HCT116 (cell line): Measurements from ENCODE around the gene C5orf22. TPM values are rescaled to one million over a fixed set of nuclear protein-coding genes. Genes with fewer than 3 reads are reported as not detected.

Experiments
- ATAC-seq: fragments of 200-7000 bp; cut with Tn5 transposase; 2 replicates; pipeline ENCODE4 v1.9.1; 2020; ENCODE audit warnings: mild to moderate bottlenecking, moderate library complexity
- BruUV-seq: library from RNA; stranded (reverse); fragments of 400-500 nt; replicated peaks from 2 replicates; lab custom pipeline; 2021; lab: Mats Ljungman, UMichigan
- CTCF ChIA-PET: fragments of 300-600 bp; sonication (Branson Sonifier 250); formaldehyde crosslinking; loops from one replicate; lab custom pipeline; 2021; ENCODE audit warnings: antibody characterized with exemption; lab: Charles Lee
- POLR2A ChIA-PET: fragments of 300-600, 350-600 bp; sonication (Branson Sonifier 250); formaldehyde crosslinking; loops from one replicate; lab custom pipeline; 2021; ENCODE audit warnings: antibody characterized with exemption; lab: Charles Lee
- RAD21 ChIA-PET, 2 experiments: fragments of 300-600 bp; sonication (Branson Sonifier 250); formaldehyde crosslinking; loops; one replicate each; lab custom pipeline; 2023; ENCODE audit warnings: low total read pairs in 2 of 2; ENCODE audit not compliant: uncharacterized antibody in 2 of 2, unreplicated experiment in 2 of 2, low non-redundant PET in 1 of 2; lab: Charles Lee
- DNase-seq: peaks from one replicate; pipeline ENCODE4 v3.0.0-alpha.2; 2010; ENCODE audit warnings: low read depth, low spot score
- H2AFZ ChIP-seq: fragments of 200-600 bp; shearing (Covaris generic), sonication (generic); 2 replicates; pipeline ENCODE4 v1.6.1; 2017; ENCODE audit warnings: low read depth, mixed run types, mixed read lengths, antibody characterized with exemption, low read length; ENCODE audit not compliant: poor library complexity, severe bottlenecking
- H3K27ac ChIP-seq: 2 replicates; pipeline ENCODE4 v1.5.1; 2012; ENCODE audit warnings: low read depth, low read length
- H3K27me3 ChIP-seq: fragments of 200-600 bp; sonication (generic); 2 replicates; pipeline ENCODE4 v1.6.1; 2016; ENCODE audit warnings: mixed run types, low read length, mixed read lengths; ENCODE audit not compliant: insufficient read depth
- H3K36me3 ChIP-seq, 2 experiments: fragments of 200-500 bp in 1 of 2; fragments of 200-600 bp in 1 of 2; sonication (Bioruptor generic) in 1 of 2; sonication (generic) in 1 of 2; 2 replicates each; pipeline versions ENCODE4 v1.5.1 to v1.6.1; 2014 to 2016; ENCODE audit warnings: low read length in 2 of 2, inconsistent platforms in 1 of 2, mixed read lengths in 1 of 2, mixed run types in 1 of 2; ENCODE audit not compliant: insufficient read depth in 2 of 2, control insufficient read depth in 1 of 2
- H3K4me1 ChIP-seq, 2 experiments: fragments of 200-600 bp in 1 of 2; sonication (generic) in 1 of 2; 2 replicates each; pipeline versions ENCODE4 v1.5.1 to v1.6.1; 2012 to 2017; ENCODE audit warnings: low read length in 2 of 2, inconsistent platforms in 1 of 2, mild to moderate bottlenecking in 1 of 2, mixed read lengths in 1 of 2, mixed run types in 1 of 2, moderate library complexity in 1 of 2; ENCODE audit not compliant: insufficient read depth in 2 of 2, control insufficient read depth in 1 of 2
- H3K4me2 ChIP-seq: fragments of 200-600 bp; sonication (generic); 2 replicates; pipeline ENCODE4 v1.6.1; 2017; ENCODE audit warnings: mixed run types, low read length, mixed read lengths
- H3K4me3 ChIP-seq, 2 experiments: fragments of 200-600 bp in 1 of 2; sonication (generic) in 1 of 2; replicated peaks in 1 of 2; 2 replicates each; pipeline ENCODE4 v1.5.1; 2011 to 2016; ENCODE audit warnings: low read length in 2 of 2, control low read depth in 1 of 2, low read depth in 1 of 2, mild to moderate bottlenecking in 1 of 2, mixed read lengths in 1 of 2, mixed run types in 1 of 2
- H3K79me2 ChIP-seq: fragments of 200-600 bp; sonication (generic); 2 replicates; pipeline ENCODE4 v1.6.1; 2017; ENCODE audit warnings: mild to moderate bottlenecking, mixed run types, low read length, moderate library complexity, mixed read lengths; ENCODE audit not compliant: insufficient read depth
- H3K9ac ChIP-seq: fragments of 200-600 bp; sonication (generic); 2 replicates; pipeline ENCODE4 v1.6.1; 2016; ENCODE audit warnings: low read length, mixed read lengths
- H3K9me2 ChIP-seq: fragments of 200-600 bp; sonication (generic), shearing (Covaris generic); 2 replicates; pipeline ENCODE4 v1.6.1; 2017; ENCODE audit warnings: mixed run types, mild to moderate bottlenecking, moderate library complexity; ENCODE audit not compliant: insufficient read depth
- H3K9me3 ChIP-seq, 2 experiments: fragments of 200-500 bp in 1 of 2; fragments of 200-600 bp in 1 of 2; sonication (Bioruptor generic) in 1 of 2; sonication (generic) in 1 of 2; 2 replicates each; pipeline ENCODE4 v1.6.1; 2014 to 2017; ENCODE audit warnings: low read length in 2 of 2, mixed read lengths in 2 of 2, inconsistent platforms in 1 of 2, low read depth in 1 of 2, mild to moderate bottlenecking in 1 of 2, mixed run types in 1 of 2, moderate library complexity in 1 of 2; ENCODE audit not compliant: control insufficient read depth in 1 of 2, insufficient read depth in 1 of 2
- H4K20me1 ChIP-seq: fragments of 200-600 bp; sonication (generic), shearing (Covaris generic); 2 replicates; pipeline ENCODE4 v1.6.1; 2017; ENCODE audit warnings: mixed run types, mild to moderate bottlenecking, moderate library complexity; ENCODE audit not compliant: insufficient read depth
- CBX3 ChIP-seq: IDR thresholded peaks from 2 replicates; pipeline ENCODE4 v1.6.1; 2012; ENCODE audit warnings: low read depth
- CTCF ChIP-seq, 3 experiments: fragments of 200-600 bp in 1 of 3; sonication (generic) in 1 of 3; IDR thresholded peaks in 2 of 3; conservative IDR thresholded peaks in 1 of 3; 2 replicates each; pipeline ENCODE4 v1.5.1; 2012 to 2017; ENCODE audit warnings: low read depth in 2 of 3, low read length in 2 of 3, antibody characterized with exemption in 1 of 3, borderline replicate concordance in 1 of 3, control low read depth in 1 of 3, mild to moderate bottlenecking in 1 of 3, mixed read lengths in 1 of 3, mixed run types in 1 of 3, moderate library complexity in 1 of 3; ENCODE audit not compliant: insufficient read depth in 1 of 3
- EGR1 ChIP-seq: IDR thresholded peaks from 2 replicates; pipeline ENCODE4 v1.6.1; 2012; ENCODE audit warnings: low read depth
- ELF1 ChIP-seq: IDR thresholded peaks from 2 replicates; pipeline ENCODE4 v1.6.1; 2012; ENCODE audit warnings: low read depth, borderline replicate concordance
- EZH2phosphoT487 ChIP-seq: fragments of 200-600 bp; IDR thresholded peaks from 2 replicates; pipeline ENCODE4 v1.6.1; 2018; ENCODE audit warnings: antibody characterized with exemption, borderline replicate concordance
- FOSL1 ChIP-seq: IDR thresholded peaks from 2 replicates; pipeline ENCODE4 v1.6.1; 2012; ENCODE audit warnings: low read depth
- JUND ChIP-seq: IDR thresholded peaks from 2 replicates; pipeline ENCODE4 v1.6.1; 2012
- POLR2A ChIP-seq: IDR thresholded peaks from 2 replicates; pipeline ENCODE4 v1.7.0; 2011; ENCODE audit warnings: borderline replicate concordance; ENCODE audit not compliant: insufficient read depth, insufficient read length; ENCODE audit errors: extremely low read depth
- RAD21 ChIP-seq: IDR thresholded peaks from 2 replicates; pipeline ENCODE4 v1.6.1; 2012; ENCODE audit warnings: low read depth, mild to moderate bottlenecking
- TCF7L2 ChIP-seq: IDR thresholded peaks from 2 replicates; pipeline ENCODE4 v1.7.0; 2011; ENCODE audit warnings: borderline replicate concordance, inconsistent platforms; ENCODE audit not compliant: insufficient read depth, insufficient read length; ENCODE audit errors: extremely low read depth
- ZBTB33 ChIP-seq: IDR thresholded peaks from 2 replicates; pipeline ENCODE4 v1.6.1; 2011; ENCODE audit warnings: mild to moderate bottlenecking, low read length, moderate library complexity; ENCODE audit not compliant: insufficient replicate concordance; ENCODE audit errors: extremely low read depth
- ZFX ChIP-seq: fragments of 450-650 bp; IDR thresholded peaks from 2 replicates; pipeline ENCODE4 v1.6.1; 2017
- ZNF274 ChIP-seq: fragments of 200-500 bp; sonication (Bioruptor generic); IDR thresholded peaks from 2 replicates; pipeline ENCODE4 v1.6.1; 2014; ENCODE audit warnings: mild to moderate bottlenecking, low read depth, low read length, inconsistent platforms
- intact Hi-C: fragments of 100-400 bp; cut with micrococcal nuclease; formaldehyde crosslinking; loops from 2 replicates; pipeline ENCODE4 v1.10.0; 2022
- total RNA-seq: library from RNA; stranded (reverse); gene quantifications from one replicate; pipeline ENCODE4 v1.2.1, GENCODE V29; 2021; ENCODE audit not compliant: unreplicated experiment
- TF ChIP-seq, protein P1 (sequence below): IDR thresholded peaks from 2 replicates; pipeline ENCODE4 v1.6.1; 2012
- TF ChIP-seq, protein P2 (sequence below): IDR thresholded peaks from 2 replicates; pipeline ENCODE4 v1.6.1; 2012

C5orf22 gene
- total RNA-seq, 1 experiment from 2014 or later: 22.9 TPM

- Histone ChIP-seq H3K4me3 (no peak overlapping the region), H4K20me1 (no peaks in the 10 kb centered on the region), H3K4me2 (no peak overlapping the region), H3K4me1 (no peaks in the 10 kb centered on the region), H2AFZ (no peak overlapping the region), H3K36me3 (peaks cover 23 to 39% of the 10 kb centered on the region in 2 experiments), H3K9me3 (no peaks in the 10 kb centered on the region), H3K79me2 (no peaks in the 10 kb centered on the region), H3K9me2 (no peaks in the 10 kb centered on the region), H3K27ac (no peak overlapping the region), H3K27me3 (no peaks in the 10 kb centered on the region), H3K9ac (no peak overlapping the region)
- ATAC-seq: no peak
- TF ChIP-seq ELF1: no peak
- TF ChIP-seq CTCF (IDR thresholded peaks at IDR 0.05 in 2 of 3, conservative IDR thresholded peaks at IDR 0.05 in 1 of 3; ENCODE audit: borderline replicate concordance in 1 of 3, insufficient read depth in 1 of 3, low read depth in 2 of 3, low read length in 2 of 3): no peak
- TF ChIP-seq, protein P1, sequence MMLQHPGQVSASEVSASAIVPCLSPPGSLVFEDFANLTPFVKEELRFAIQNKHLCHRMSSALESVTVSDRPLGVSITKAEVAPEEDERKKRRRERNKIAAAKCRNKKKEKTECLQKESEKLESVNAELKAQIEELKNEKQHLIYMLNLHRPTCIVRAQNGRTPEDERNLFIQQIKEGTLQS: no peak
- TF ChIP-seq ZFX: no peak
- no peak for TF ChIP-seq POLR2A
- no peak for TF ChIP-seq RAD21
- TF ChIP-seq, protein P2, sequence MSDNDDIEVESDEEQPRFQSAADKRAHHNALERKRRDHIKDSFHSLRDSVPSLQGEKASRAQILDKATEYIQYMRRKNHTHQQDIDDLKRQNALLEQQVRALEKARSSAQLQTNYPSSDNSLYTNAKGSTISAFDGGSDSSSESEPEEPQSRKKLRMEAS: no peak
- no peak for TF ChIP-seq CBX3
- TF ChIP-seq ZBTB33: no peak
- TF ChIP-seq EZH2phosphoT487: no peak
- no peak for TF ChIP-seq EGR1
- no peak for TF ChIP-seq JUND
- TF ChIP-seq TCF7L2: no peak
- TF ChIP-seq FOSL1: no peak
- no peak for TF ChIP-seq ZNF274
- ChIA-PET POLR2A (no interaction called here), RAD21 (no interaction called here), CTCF (no interaction called here)
- no TSS peak for BruUV-seq
- no peak for DNase-seq
- intact Hi-C loops: no loop called here
Measured at GRCh38 chr5:31496891-31497290, 35.2 kb upstream of the C5orf22 start.
